Jurkat, Clone E6-1 (cell line): Measurements from ENCODE around the gene POU6F2.

Source experiments
- DNase-seq: peaks from one replicate; pipeline ENCODE4 v3.0.0-alpha.2; 2011; ENCODE audit warnings: low read depth, low spot score
- H3K4me3 ChIP-seq: 2 replicates; pipeline ENCODE4 v1.5.1; 2011; ENCODE audit warnings: mild to moderate bottlenecking, low read length, control low read depth, moderate library complexity

Gene POU6F2

DNA sequence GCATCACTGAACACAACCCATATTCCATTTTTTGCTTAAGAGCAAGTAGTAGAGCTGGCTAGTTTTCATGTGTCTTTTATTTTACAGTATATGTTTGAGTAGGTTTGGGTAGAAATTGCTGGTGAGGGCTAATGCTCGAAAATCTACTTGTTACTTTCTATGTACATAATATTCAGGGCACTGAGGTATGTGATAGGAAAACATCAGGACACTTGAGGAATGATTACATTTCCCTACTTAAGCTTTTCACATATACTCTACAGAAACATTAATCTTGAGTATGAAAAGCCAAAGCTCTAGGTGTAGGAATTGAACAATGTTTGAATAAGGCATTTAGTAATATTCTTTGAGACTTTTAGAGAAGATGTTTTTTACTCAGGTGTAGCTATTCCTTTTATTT is 73.6 kb downstream of the POU6F2 start:
- H3K4me3 ChIP-seq = no peak overlapping the region
- no peak for DNase-seq

DNA sequence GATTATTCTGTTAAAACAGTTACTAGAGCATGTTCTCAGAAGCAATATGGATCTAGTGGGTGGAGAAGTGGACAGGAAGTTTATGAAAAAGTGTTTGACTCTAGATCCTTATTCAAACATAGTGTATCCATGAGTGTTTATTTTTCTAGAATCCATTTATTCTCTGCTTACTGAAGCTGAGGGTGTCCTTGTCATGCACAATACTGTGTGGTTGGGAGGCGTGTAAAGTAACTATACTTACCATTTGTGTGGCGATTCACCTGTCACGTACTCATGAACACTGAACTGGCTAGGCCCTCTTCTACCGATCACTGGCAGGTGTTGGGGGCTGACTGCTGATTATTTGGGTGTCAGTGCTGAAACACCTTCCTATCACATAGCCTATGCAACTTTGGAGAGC is 74.0 kb downstream of the POU6F2 start:
- no peak overlapping the region for H3K4me3 ChIP-seq
- DNase-seq = no peak

- H3K4me3 ChIP-seq = no peak overlapping the region
- DNase-seq = no peak
Measured at GRCh38 chr7:39054731-39055130, 77.0 kb downstream of the POU6F2 start.

DNA sequence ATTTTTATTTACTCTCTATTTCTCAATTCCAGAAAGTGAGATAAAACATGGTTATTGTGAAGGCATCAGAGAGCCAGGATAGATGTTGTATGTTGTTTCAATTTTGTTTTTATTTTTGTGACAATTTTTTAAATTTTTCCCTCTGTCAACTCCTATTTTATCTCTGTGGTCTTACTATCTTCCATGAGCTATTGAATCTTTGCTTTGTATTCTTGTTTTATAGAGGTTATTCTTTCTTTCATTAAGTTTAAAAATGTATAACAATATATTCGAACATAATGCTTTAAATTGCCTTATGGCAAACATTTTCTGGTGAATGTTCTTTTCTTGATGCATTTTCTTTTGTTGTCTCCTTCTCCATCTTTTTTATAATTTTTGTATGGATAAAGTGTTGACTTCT is 78.4 kb downstream of the POU6F2 start:
- no peak for DNase-seq
- H3K4me3 ChIP-seq = no peak overlapping the region

DNA sequence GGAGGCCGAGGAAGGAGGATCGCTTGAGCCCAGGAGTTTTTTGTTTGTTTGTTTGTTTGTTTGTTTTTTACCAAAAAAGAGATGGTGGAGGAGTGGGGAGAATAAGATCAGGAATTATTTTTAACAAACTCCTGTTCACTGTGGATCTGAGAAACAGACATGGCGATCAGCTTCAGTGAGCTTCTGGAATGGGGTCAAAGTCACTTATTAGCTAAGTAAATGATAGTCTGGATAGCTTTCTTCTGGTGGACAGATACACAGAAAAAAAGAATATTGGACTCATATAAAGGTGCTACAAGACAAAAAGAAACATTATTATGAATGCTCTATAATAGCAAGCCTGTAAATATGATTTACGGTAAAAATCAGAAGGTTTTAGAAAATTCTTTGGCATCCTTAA is 85.1 kb downstream of the POU6F2 start:
- no peak overlapping the region for H3K4me3 ChIP-seq

DNA sequence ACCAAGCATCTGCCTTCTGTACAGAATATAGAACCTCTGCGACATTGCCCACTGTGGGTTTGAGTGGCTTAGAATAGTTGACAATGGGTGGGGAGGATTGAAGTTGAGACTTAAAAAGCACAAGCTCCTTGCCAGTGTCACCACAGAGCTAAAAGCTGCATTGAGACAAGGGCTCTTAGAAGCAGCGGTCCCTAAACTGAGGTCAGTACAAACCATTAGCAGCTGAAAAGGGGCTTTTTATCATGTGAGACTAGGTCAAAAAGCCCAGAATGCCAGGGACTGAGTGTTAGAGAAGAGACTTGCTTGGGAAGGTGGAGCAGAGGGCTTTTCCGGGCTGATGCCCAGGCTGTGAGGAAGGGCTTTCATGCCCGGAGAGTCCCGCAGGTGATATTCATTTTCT is 91.3 kb downstream of the POU6F2 start:
- DNase-seq = no peak
- H3K4me3 ChIP-seq = no peak overlapping the region

More for the DNA sequence above, 85.1 kb downstream of the POU6F2 start:
- DNase-seq = no peak

- DNase-seq = no peak
Measured at GRCh38 chr7:39069896-39070881, 92.5 kb downstream of the POU6F2 start.

DNA sequence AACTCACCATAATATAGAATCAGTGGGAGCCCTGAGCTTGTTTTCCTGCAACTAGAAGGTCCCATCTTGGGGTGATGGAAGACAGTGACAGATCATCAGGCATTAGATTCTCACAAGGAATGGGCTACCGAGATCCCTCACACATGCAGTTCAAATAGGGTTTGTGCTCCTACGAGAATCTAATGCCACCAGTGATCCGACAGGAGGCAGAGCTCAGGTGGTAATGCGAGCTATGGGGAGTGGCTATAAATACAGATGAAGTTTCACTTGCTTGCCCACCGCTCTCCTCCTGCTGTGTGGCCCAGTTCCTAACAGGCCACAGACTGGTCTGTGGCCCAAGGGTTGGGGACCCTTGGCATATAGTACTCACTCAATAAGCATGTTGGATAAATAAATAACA is 93.4 kb downstream of the POU6F2 start:
- H3K4me3 ChIP-seq = no peak overlapping the region
- no peak for DNase-seq

More at GRCh38 chr7:39069896-39070881, 92.5 kb downstream of the POU6F2 start:
- H3K4me3 ChIP-seq = no peak overlapping the region

- no peak for DNase-seq
- H3K4me3 ChIP-seq = no peak overlapping the region
Measured at GRCh38 chr7:39073432-39073831, 95.7 kb downstream of the POU6F2 start.

DNA sequence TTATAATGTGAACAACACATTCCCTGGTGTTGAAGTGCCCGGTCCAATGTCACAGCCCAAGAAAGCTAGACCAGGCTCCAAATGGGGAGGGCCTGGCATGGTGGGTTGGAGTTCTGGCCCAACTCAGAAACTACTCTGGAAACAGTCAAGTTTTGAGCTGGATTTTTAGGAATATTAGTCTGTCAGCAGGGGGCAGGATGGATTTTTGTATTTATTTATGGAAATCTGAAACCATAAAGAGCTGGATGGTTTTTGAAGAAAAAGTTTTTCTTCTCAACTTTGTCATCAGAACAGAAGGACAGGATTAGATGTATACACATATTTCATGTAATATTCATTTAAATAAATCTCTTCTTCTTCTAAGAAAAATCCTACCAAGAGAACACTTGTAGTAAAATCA is 97.5 kb downstream of the POU6F2 start:
- no peak overlapping the region for H3K4me3 ChIP-seq
- DNase-seq = no peak

DNA sequence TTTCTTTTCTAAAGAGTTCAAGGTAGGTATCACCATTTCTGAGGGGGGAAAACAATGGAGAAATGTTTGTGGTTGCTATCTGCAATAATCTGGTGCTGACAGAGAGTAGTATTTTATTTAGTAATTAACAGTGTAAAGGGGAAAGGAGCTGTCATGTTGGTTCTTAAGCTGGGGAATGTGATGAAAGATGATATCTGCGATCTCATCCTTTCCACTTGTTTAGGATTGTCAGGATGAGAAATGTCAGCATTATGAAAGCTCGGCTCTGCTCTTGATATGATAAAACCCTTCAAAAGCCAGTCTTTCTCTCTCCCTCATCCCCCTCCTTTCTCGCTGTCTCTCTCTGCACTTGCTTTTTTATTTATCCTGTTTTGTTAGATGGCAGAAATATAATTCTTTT is 106.1 kb downstream of the POU6F2 start:
- H3K4me3 ChIP-seq = no peak overlapping the region
- no peak for DNase-seq

GRCh38 chr7:39084349-39084748 is 106.6 kb downstream of the POU6F2 start:
- DNase-seq = no peak
- no peak overlapping the region for H3K4me3 ChIP-seq

DNA sequence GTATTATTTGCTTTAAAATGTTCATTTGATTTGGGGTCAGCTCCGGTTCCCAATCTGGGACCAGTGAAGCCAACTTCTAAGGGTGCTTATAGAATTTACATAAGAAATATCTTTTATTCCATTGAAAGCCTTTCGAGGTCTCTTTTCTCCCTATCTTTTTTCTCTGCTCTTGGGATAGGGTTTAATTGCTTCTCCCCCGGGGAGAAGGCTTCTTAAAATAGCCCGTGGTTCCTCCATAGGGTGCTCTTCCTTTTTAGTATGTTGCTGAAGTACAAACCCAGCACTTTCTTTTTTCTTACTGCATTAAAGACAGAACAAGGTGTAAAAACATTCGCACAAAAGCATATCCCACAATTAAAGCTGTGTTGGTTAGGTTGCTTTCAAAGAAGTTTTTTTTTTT is 107.5 kb downstream of the POU6F2 start:
- no peak overlapping the region for H3K4me3 ChIP-seq
- DNase-seq = no peak

DNA sequence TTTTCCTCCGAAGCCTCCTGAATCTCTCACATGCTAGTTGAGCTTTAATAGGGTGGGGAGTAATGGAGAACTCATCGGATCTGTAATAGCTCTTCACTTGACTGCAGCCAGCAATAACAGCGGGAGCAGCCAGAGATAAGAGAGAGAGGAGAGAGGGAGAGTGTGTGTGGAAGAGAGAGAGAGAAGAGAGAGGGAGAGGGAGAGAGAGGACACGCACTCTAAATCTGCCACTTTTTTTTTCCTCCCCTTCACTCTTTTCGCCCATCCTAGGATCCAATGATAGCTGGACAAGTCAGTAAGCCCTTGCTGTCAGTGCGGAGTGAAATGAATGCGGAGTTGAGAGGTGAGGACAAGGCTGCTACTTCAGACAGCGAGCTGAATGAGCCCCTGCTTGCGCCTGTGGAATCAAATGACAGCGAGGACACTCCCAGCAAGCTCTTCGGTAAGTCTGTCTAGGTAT is 107.9 kb downstream of the POU6F2 start:
- no peak overlapping the region for H3K4me3 ChIP-seq
- DNase-seq = no peak

- no peak for DNase-seq
- no peak overlapping the region for H3K4me3 ChIP-seq
Measured at GRCh38 chr7:39086638-39087360, 109.1 kb downstream of the POU6F2 start.

DNA sequence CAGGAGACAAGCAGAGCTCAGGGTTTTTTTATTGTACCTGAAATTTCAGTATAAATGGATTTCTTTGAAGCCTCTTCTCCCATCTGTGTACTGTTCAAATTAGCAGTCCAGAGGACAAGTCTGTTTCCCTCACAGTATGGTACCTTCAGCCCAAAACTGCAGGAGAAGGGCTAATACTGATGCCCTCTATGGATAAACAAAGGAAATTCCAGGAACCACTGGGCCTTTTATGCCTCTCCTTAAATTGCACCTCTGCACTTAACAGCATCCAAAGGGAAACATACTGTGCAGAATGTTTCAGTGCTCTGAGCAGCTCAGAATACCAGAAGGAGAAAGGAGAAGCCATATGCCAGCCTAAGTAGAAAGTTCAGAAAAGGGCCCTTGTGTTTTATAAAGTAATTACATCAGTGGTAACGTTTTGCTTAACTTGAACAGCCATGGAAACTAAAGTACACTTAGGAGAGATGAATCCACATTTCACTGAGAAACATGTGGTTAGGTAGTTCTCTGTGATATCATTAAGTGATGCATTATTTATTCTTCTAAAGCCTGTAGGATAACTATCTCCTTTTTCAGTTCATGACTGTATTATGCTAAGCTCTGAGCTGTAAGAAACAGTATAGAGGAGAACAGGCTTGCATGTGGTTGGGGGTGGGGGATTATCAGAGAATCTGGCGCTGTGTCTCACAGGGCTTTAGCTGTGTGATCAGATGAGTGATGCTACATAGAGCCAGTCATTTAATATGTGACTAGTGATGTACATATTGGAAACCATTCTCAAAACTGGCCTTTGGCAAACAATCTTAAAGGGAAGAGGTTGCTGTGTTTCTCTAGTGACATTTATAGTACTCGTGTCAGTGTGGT is 111.3 kb downstream of the POU6F2 start:
- no peak overlapping the region for H3K4me3 ChIP-seq
- no peak for DNase-seq

DNA sequence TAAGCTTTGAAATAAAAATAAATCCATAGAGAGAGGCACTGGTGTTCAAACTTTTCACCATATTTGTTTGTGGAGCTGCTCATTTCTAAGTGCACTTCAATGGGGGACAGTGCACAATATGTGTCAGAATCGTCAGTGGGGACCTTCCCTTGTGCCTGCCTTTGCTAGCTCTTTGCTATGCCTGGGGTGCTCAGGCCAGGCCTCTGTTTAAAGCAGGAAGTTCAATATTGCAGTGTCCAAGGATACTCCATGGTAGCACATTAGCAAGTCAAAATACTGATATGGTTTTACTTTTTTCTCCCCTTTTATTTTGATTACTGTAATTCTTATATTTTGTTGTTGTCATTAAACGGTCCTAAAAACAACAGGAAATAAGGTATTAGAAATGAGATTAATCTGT is 113.4 kb downstream of the POU6F2 start:
- DNase-seq = no peak
- no peak overlapping the region for H3K4me3 ChIP-seq

- DNase-seq = no peak
- H3K4me3 ChIP-seq = no peak overlapping the region
Measured at GRCh38 chr7:39091774-39092173, 114.1 kb downstream of the POU6F2 start.

- H3K4me3 ChIP-seq = no peak overlapping the region
- DNase-seq = no peak
Measured at GRCh38 chr7:39094731-39095130, 117.0 kb downstream of the POU6F2 start.
